Chondrocyte (in vitro differentiated cells): ENCODE data around the gene SGCD. TPM values are rescaled to one million over a fixed set of nuclear protein-coding genes. Genes with fewer than 3 reads are reported as not detected.

Experiments
- DNase-seq: peaks from one replicate; pipeline ENCODE4 v3.0.0; 2021; ENCODE audit warnings: mixed read lengths, low spot score
- H3K27ac Mint-ChIP-seq: one replicate; pipeline ENCODE4 v1.8.0; 2021; ENCODE audit warnings: mild to moderate bottlenecking, moderate library complexity, mixed read lengths; ENCODE audit not compliant: unreplicated experiment
- H3K27me3 Mint-ChIP-seq: 2 replicates; pipeline ENCODE4 v1.8.0; 2021; ENCODE audit warnings: low read depth, mixed read lengths
- H3K36me3 Mint-ChIP-seq: 2 replicates; pipeline ENCODE4 v1.8.0; 2021; ENCODE audit warnings: low read depth, mixed read lengths
- H3K4me1 Mint-ChIP-seq: 2 replicates; pipeline ENCODE4 v1.8.0; 2021; ENCODE audit warnings: low read depth, mild to moderate bottlenecking, mixed read lengths
- H3K4me3 Mint-ChIP-seq: one replicate; pipeline ENCODE4 v1.8.0; 2021; ENCODE audit warnings: mild to moderate bottlenecking, moderate library complexity, mixed read lengths; ENCODE audit not compliant: unreplicated experiment
- H3K9me3 Mint-ChIP-seq: 2 replicates; pipeline ENCODE4 v1.8.0; 2021; ENCODE audit warnings: low read depth, mixed read lengths
- total RNA-seq: library from RNA; stranded (reverse); gene quantifications from 3 replicates; pipeline ENCODE4 v1.2.1, GENCODE V29; 2021
- TF ChIP-seq, protein P1 (sequence below): fragments of 200-600 bp; sonication (generic); IDR thresholded peaks from 2 replicates; pipeline ENCODE4 v1.5.0; 2021; ENCODE audit warnings: antibody characterized with exemption, mild to moderate bottlenecking, moderate library complexity

The SGCD gene
- total RNA-seq, 1 donor from 2014 or later = 8.4 TPM

DNA sequence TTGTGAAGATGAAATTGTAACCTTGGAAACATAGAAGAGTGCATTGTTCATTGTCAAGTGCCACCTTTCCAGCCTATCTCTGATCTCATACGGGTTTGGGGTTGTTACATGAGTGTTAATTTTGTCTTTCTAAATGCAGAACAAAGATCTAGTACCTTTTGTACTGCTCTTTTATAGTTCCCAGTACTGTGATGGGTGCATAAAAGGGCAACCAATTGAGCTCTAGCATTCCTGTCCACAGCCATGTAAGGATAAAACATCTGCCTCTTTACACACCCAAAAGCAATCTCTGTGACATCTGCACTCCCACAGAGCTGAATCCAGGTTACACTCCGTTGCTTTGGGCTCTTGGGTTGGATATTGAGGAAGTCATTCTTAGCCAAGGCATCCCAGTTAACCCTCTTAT is 255.2 kb downstream of the SGCD start:
- Mint-ChIP-seq H3K36me3 (peaks cover 13% of the 10 kb centered on the region), H3K9me3 (peaks cover 21% of the 10 kb centered on the region), H3K4me1 (peaks cover 13% of the 10 kb centered on the region), H3K4me3 (no peak overlapping the region), H3K27me3 (no peaks in the 10 kb centered on the region), H3K27ac (no peak overlapping the region)
- TF ChIP-seq, protein P1, sequence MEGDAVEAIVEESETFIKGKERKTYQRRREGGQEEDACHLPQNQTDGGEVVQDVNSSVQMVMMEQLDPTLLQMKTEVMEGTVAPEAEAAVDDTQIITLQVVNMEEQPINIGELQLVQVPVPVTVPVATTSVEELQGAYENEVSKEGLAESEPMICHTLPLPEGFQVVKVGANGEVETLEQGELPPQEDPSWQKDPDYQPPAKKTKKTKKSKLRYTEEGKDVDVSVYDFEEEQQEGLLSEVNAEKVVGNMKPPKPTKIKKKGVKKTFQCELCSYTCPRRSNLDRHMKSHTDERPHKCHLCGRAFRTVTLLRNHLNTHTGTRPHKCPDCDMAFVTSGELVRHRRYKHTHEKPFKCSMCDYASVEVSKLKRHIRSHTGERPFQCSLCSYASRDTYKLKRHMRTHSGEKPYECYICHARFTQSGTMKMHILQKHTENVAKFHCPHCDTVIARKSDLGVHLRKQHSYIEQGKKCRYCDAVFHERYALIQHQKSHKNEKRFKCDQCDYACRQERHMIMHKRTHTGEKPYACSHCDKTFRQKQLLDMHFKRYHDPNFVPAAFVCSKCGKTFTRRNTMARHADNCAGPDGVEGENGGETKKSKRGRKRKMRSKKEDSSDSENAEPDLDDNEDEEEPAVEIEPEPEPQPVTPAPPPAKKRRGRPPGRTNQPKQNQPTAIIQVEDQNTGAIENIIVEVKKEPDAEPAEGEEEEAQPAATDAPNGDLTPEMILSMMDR = no peak
- DNase-seq = no peak

DNA sequence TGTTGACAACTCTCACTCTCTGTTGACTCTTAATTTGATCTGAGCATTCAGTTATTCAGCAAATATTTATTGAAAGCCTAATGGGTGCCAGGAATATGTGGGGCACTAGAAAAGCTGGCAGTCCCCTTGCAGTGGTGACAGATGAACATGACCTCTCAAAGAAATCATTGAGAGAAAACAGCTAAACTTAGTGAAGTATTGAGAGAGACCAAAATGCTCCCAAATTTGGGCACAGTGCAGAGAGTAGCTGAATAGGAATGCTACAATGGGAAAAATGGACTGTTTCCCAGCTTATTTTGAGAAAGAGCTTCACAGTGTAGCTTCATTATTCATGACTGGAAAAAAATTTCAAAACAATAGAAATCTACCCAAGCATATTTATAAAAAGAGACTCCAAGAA is 257.9 kb downstream of the SGCD start:
- TF ChIP-seq, protein P1 = no peak
- H3K27me3 Mint-ChIP-seq = no peaks in the 10 kb centered on the region
- H3K4me3 Mint-ChIP-seq = no peak overlapping the region
- H3K36me3 Mint-ChIP-seq = no peaks in the 10 kb centered on the region
- H3K9me3 Mint-ChIP-seq = peaks cover 11% of the 10 kb centered on the region
- no peak overlapping the region for H3K27ac Mint-ChIP-seq
- H3K4me1 Mint-ChIP-seq = peaks cover 18% of the 10 kb centered on the region
- DNase-seq = no peak

DNA sequence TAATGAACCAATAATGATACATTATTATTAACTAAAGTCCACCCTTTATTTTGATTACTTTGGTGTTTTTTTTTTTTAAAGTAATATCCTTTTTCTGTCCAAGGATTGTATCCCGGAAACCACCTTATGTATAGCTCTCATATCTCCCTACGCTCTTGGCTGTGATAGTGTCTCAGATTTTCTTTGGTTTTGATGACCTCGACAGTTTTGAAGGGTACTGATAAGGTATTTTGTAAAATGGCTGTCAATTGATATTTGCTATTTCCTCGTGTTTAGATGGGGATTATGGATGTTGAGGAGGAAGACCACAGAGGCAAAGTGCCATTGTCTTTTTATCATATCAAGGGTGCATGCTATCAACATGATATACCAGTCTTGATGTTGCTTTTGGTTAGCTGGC is 259.0 kb downstream of the SGCD start:
- no peaks in the 10 kb centered on the region for H3K9me3 Mint-ChIP-seq
- peaks cover 18% of the 10 kb centered on the region for H3K4me1 Mint-ChIP-seq
- no peak for DNase-seq
- TF ChIP-seq, protein P1 = no peak
- no peaks in the 10 kb centered on the region for H3K36me3 Mint-ChIP-seq
- H3K27me3 Mint-ChIP-seq = no peaks in the 10 kb centered on the region
- no peak overlapping the region for H3K4me3 Mint-ChIP-seq
- H3K27ac Mint-ChIP-seq = no peak overlapping the region

DNA sequence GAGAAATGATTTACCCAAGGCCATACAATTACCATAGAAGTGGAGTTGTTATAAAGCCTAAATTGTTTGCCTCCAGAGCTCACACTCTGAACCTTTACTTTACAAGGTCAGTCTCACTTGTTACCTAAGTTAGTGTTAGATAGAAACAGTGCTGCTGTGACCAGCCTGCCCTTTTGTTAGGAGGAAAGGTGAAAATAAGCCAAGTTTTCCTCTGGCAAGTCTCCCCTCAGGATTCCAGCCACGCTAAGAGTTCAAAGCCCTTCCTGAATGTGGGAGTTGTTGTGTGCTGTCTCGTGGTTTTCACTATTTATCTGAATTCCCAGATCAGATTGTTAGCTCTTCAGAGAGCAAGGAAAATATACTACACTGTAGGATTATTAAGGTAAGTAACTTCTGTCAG is 260.0 kb downstream of the SGCD start:
- no peak overlapping the region for H3K4me3 Mint-ChIP-seq

DNA sequence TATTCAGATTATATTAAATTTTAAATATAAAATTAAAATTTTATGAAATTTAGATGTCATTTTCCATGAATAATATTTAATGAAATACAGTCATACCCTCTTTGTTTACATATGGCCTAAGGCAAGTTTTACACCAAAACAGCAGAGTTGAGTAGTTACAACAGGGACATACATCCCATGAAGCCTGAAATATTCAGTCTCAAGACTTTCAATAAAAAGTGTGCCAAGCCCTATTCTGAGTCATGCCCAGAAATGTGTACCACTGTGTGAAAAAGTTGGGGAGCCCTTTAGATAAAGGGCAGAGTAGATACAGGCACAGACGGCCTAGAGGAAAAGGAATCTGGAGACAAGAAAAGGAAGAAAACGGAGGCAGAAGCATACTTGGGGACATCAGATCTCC is 261.3 kb downstream of the SGCD start:
- Mint-ChIP-seq H3K27me3 (no peaks in the 10 kb centered on the region), H3K9me3 (no peaks in the 10 kb centered on the region), H3K4me1 (peaks cover 18% of the 10 kb centered on the region), H3K27ac (no peak overlapping the region), H3K36me3 (peaks cover 3% of the 10 kb centered on the region), H3K4me3 (no peak overlapping the region)
- no peak for DNase-seq
- TF ChIP-seq, protein P1 = no peak

More for the DNA sequence above, 260.0 kb downstream of the SGCD start:
- H3K36me3 Mint-ChIP-seq = no peaks in the 10 kb centered on the region
- TF ChIP-seq, protein P1 = no peak
- DNase-seq = no peak
- no peaks in the 10 kb centered on the region for H3K9me3 Mint-ChIP-seq
- peaks cover 18% of the 10 kb centered on the region for H3K4me1 Mint-ChIP-seq
- no peaks in the 10 kb centered on the region for H3K27me3 Mint-ChIP-seq
- no peak overlapping the region for H3K27ac Mint-ChIP-seq
